Uterus (tissue), 4 donors: ENCODE results near the gene MSRB2. TPM values are rescaled to one million over a fixed set of nuclear protein-coding genes. Genes with fewer than 3 reads are reported as not detected.

Experiments
- DNase-seq, 2 donors: peaks; one replicate each; pipeline ENCODE4 v3.0.0-alpha.2; 2019 to 2020
- H3K27ac ChIP-seq, 2 donors: fragments of 200-600 bp; sonication (generic); 1 replicate in 1 of 2; 2 replicates in 1 of 2; pipeline ENCODE4 v1.5.1; 2016 to 2018
- H3K27me3 ChIP-seq, 2 donors: fragments of 200-600 bp; sonication (generic); one replicate each; pipeline ENCODE4 v1.5.1; 2018 to 2019; ENCODE audit warnings: control low read depth in 1 of 2
- H3K36me3 ChIP-seq, 2 donors: fragments of 200-600 bp; sonication (generic); one replicate each; pipeline ENCODE4 v1.5.1; 2019; ENCODE audit warnings: control low read depth in 1 of 2
- H3K4me1 ChIP-seq, 2 donors: fragments of 200-600 bp; sonication (generic); one replicate each; pipeline ENCODE4 v1.5.1; 2018 to 2019; ENCODE audit warnings: control low read depth in 1 of 2
- H3K4me3 ChIP-seq, 2 donors: fragments of 200-600 bp; sonication (generic); 1 replicate in 1 of 2; 2 replicates in 1 of 2; pipeline ENCODE4 v1.5.1; 2018 to 2019; ENCODE audit warnings: mild to moderate bottlenecking in 1 of 2
- H3K9me3 ChIP-seq, 2 donors: fragments of 200-600 bp; sonication (generic); one replicate each; pipeline ENCODE4 v1.5.1; 2019; ENCODE audit warnings: control low read depth in 1 of 2
- CTCF ChIP-seq, 4 experiments: fragments of 200-600 bp in 2 of 4; fragments of 450-650 bp in 2 of 4; sonication (generic) in 2 of 4; IDR thresholded peaks; one replicate each; pipeline ENCODE4 v1.5.1; 2016 to 2019; ENCODE audit warnings: antibody characterized with exemption in 4 of 4, mild to moderate bottlenecking in 2 of 4, moderate library complexity in 1 of 4
- POLR2A ChIP-seq, 2 donors: fragments of 450-650 bp; IDR thresholded peaks; one replicate each; pipeline ENCODE4 v1.6.1; 2016; ENCODE audit warnings: antibody characterized with exemption in 2 of 2, mild to moderate bottlenecking in 1 of 2, moderate library complexity in 1 of 2
- intact Hi-C: fragments of 100-400 bp; cut with DNase I; formaldehyde crosslinking; loops from one replicate; pipeline ENCODE4 v1.15.1; 2023; ENCODE audit warnings: low total_unique reads
- total RNA-seq, 4 donors: library from RNA; depleted of rRNA in 3 of 4; stranded (reverse); fragments of >200 nt in 3 of 4; gene quantifications; one replicate each; pipeline versions ENCODE4 v1.1.0 to v1.2.4, GENCODE V29; 2014 to 2023
- donor health status: DM: yes; HTN: yes; CAD: no.

MSRB2 gene
- total RNA-seq, 4 donors from 2014 or later = 14.6 to 36.9 (median 24.3) TPM

GRCh38 chr10:23106331-23107072 is 11.1 kb downstream of the MSRB2 start:
- Histone ChIP-seq H3K4me1 (no peaks in the 10 kb centered on the region), H3K27ac (no peak overlapping the region), H3K9me3 (no peaks in the 10 kb centered on the region), H3K36me3 (no peaks in the 10 kb centered on the region), H3K27me3 (no peaks in the 10 kb centered on the region), H3K4me3 (no peak overlapping the region)
- intact Hi-C loops = no loop called here
- no peak for DNase-seq
- TF ChIP-seq POLR2A (IDR thresholded peaks at IDR 0.05) = no peak
- no peak for TF ChIP-seq CTCF (IDR thresholded peaks at IDR 0.05)

- Histone ChIP-seq H3K27me3 (no peaks in the 10 kb centered on the region), H3K36me3 (no peaks in the 10 kb centered on the region), H3K27ac (no peak overlapping the region), H3K4me1 (no peaks in the 10 kb centered on the region), H3K9me3 (no peaks in the 10 kb centered on the region), H3K4me3 (no peak overlapping the region)
- TF ChIP-seq CTCF (IDR thresholded peaks at IDR 0.05) = no peak
- no peak for TF ChIP-seq POLR2A (IDR thresholded peaks at IDR 0.05)
- DNase-seq = no peak
- intact Hi-C loops = no loop called here
Observed at GRCh38 chr10:23110722-23111516, 15.5 kb downstream of the MSRB2 start.

- intact Hi-C loops = no loop called here
- no peak for TF ChIP-seq POLR2A (IDR thresholded peaks at IDR 0.05)
- no peak for TF ChIP-seq CTCF (IDR thresholded peaks at IDR 0.05)
- H3K36me3 ChIP-seq = no peaks in the 10 kb centered on the region
Observed at GRCh38 chr10:23111517-23112286, 16.3 kb downstream of the MSRB2 start.

GRCh38 chr10:23114228-23114850 is 19.0 kb downstream of the MSRB2 start:
- no peak for DNase-seq
- H3K4me1 ChIP-seq = no peaks in the 10 kb centered on the region
- H3K9me3 ChIP-seq = no peaks in the 10 kb centered on the region
- intact Hi-C loops = no loop called here
- H3K27ac ChIP-seq = no peak overlapping the region
- no peaks in the 10 kb centered on the region for H3K27me3 ChIP-seq
- TF ChIP-seq POLR2A (IDR thresholded peaks at IDR 0.05) = no peak
- TF ChIP-seq CTCF (IDR thresholded peaks at IDR 0.05) = no peak
- no peak overlapping the region for H3K4me3 ChIP-seq
- no peaks in the 10 kb centered on the region for H3K36me3 ChIP-seq

More at GRCh38 chr10:23111517-23112286, 16.3 kb downstream of the MSRB2 start:
- Histone ChIP-seq H3K27me3 (no peaks in the 10 kb centered on the region), H3K27ac (no peak overlapping the region), H3K4me3 (no peak overlapping the region), H3K4me1 (no peaks in the 10 kb centered on the region), H3K9me3 (no peaks in the 10 kb centered on the region)
- DNase-seq = no peak
